Hepatic stellate cell (primary cell): ENCODE results near the gene CIRBP.
A peak's percentile ranks its signal among the peaks of the same experiment; 100 is the strongest.

ENCODE experiments used
- DNase-seq: peaks from one replicate; pipeline ENCODE4 v3.0.0; 2011; ENCODE audit warnings: low spot score

The CIRBP gene

GRCh38 chr19:1269065-1269477, at the start of gene CIRBP:
Gene CIRBP (plus strand): TSS chr19:1269332. CDS start chr19:1270934, 1,602 bp downstream.
- peak; percentile 98 for DNase-seq

GRCh38 chr19:1219786-1220476, 49.2 kb upstream of the CIRBP start:
- DNase-seq = no peak

- DNase-seq = no peak
Observed at GRCh38 chr19:1220477-1220930, 48.6 kb upstream of the CIRBP start.

- DNase-seq = peak; percentile 71
Observed at GRCh38 chr19:1220976-1221903, 47.9 kb upstream of the CIRBP start.

- DNase-seq = no peak
Observed at GRCh38 chr19:1221904-1222255, 47.3 kb upstream of the CIRBP start.

GRCh38 chr19:1222394-1222793, 46.7 kb upstream of the CIRBP start:
- DNase-seq = no peak

GRCh38 chr19:1223018-1223855, 45.9 kb upstream of the CIRBP start:
- DNase-seq = peak; percentile 69

GRCh38 chr19:1224047-1224825, 44.9 kb upstream of the CIRBP start:
- no peak for DNase-seq

GRCh38 chr19:1224847-1225246, 44.3 kb upstream of the CIRBP start:
- DNase-seq = no peak

GRCh38 chr19:1225440-1226226, 43.5 kb upstream of the CIRBP start:
- no peak for DNase-seq

- no peak for DNase-seq
Observed at GRCh38 chr19:1226227-1226518, 43.0 kb upstream of the CIRBP start.

GRCh38 chr19:1226522-1227303, 42.4 kb upstream of the CIRBP start:
- DNase-seq = no peak

GRCh38 chr19:1227304-1228054, 41.7 kb upstream of the CIRBP start:
- DNase-seq = no peak

GRCh38 chr19:1228161-1228957, 40.8 kb upstream of the CIRBP start:
- DNase-seq = no peak

- no peak for DNase-seq
Observed at GRCh38 chr19:1229056-1229923, 39.8 kb upstream of the CIRBP start.

- no peak for DNase-seq
Observed at GRCh38 chr19:1229924-1230782, 39.0 kb upstream of the CIRBP start.
